NB4 (cell line): Measurements from ENCODE around the gene TAOK1.

Experiments
- MYC ChIP-seq: IDR thresholded peaks from 2 replicates; pipeline ENCODE4 v1.6.1; 2011; ENCODE audit warnings: low read depth, low read length
- POLR2A ChIP-seq: IDR thresholded peaks from 2 replicates; pipeline ENCODE4 v1.6.1; 2011; ENCODE audit warnings: mild to moderate bottlenecking; ENCODE audit not compliant: insufficient read length; ENCODE audit errors: extremely low read depth
- TF ChIP-seq, protein P1 (sequence below): IDR thresholded peaks from one replicate; pipeline ENCODE4 v1.5.1; 2012; ENCODE audit warnings: low read depth, low read length

DNA sequence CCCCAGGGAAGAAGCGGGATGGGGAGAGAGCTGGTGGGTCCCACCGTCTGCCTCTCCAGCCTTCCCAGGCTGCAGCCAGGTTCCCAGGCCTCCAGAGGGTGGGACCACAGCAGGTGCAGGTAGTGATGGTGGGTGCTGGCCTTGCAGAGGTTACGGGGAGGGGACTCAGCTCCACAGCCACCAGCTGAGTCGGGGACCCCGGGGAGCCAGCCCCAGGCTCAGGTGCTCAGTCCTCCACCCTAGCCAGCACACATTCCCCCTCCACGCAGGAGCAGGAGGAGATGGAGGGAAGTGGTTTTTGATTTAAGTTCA is 183.4 kb downstream of the TAOK1 start:
- TF ChIP-seq, protein P1, sequence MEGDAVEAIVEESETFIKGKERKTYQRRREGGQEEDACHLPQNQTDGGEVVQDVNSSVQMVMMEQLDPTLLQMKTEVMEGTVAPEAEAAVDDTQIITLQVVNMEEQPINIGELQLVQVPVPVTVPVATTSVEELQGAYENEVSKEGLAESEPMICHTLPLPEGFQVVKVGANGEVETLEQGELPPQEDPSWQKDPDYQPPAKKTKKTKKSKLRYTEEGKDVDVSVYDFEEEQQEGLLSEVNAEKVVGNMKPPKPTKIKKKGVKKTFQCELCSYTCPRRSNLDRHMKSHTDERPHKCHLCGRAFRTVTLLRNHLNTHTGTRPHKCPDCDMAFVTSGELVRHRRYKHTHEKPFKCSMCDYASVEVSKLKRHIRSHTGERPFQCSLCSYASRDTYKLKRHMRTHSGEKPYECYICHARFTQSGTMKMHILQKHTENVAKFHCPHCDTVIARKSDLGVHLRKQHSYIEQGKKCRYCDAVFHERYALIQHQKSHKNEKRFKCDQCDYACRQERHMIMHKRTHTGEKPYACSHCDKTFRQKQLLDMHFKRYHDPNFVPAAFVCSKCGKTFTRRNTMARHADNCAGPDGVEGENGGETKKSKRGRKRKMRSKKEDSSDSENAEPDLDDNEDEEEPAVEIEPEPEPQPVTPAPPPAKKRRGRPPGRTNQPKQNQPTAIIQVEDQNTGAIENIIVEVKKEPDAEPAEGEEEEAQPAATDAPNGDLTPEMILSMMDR: no peak
- TF ChIP-seq MYC (no peak), POLR2A (no peak)
